ENCODE measurements around the gene TMEM132A.

Gene TMEM132A

GRCh38 chr11:60912223-60912850, 11.9 kb upstream of the TMEM132A start:
- no peak for TF ChIP-seq CTCF (IDR thresholded peaks at IDR 0.05; ENCODE audit: low read depth, low read length, missing control alignments)
- DNase-seq (ENCODE audit: low read depth): no peak
- in situ Hi-C loops (cut with HindIII; ENCODE audit: low sequenced_read_pairs): no loop called here
- H3K4me3 ChIP-seq (ENCODE audit: low read depth, low read length): no peak overlapping the region

GRCh38 chr11:60912851-60913528, 11.3 kb upstream of the TMEM132A start:
- no peak for DNase-seq (ENCODE audit: low read depth)
- no peak for TF ChIP-seq CTCF (IDR thresholded peaks at IDR 0.05; ENCODE audit: low read depth, low read length, missing control alignments)
- in situ Hi-C loops (cut with HindIII; ENCODE audit: low sequenced_read_pairs): no loop called here
- H3K4me3 ChIP-seq (ENCODE audit: low read depth, low read length): peak overlapping the region; percentile 85

GRCh38 chr11:60913793-60914632, 10.2 kb upstream of the TMEM132A start, which contains the start of gene TMEM109:
TMEM109 (plus strand) TSS chr11:60914158; CDS start chr11:60919694, 5,536 bp downstream.
- peak; percentile 80 for DNase-seq (ENCODE audit: low read depth)
- TF ChIP-seq CTCF (IDR thresholded peaks at IDR 0.05; ENCODE audit: low read depth, low read length, missing control alignments): no peak
- in situ Hi-C loops (cut with HindIII; ENCODE audit: low sequenced_read_pairs): no loop called here
- peak within 1 kb of the TSS; percentile 85 for H3K4me3 ChIP-seq (ENCODE audit: low read depth, low read length)

- no peak for TF ChIP-seq CTCF (IDR thresholded peaks at IDR 0.05; ENCODE audit: low read depth, low read length, missing control alignments)
- no peak for DNase-seq (ENCODE audit: low read depth)
- in situ Hi-C loops (cut with HindIII; ENCODE audit: low sequenced_read_pairs): loop anchor here (5.0 kb wide), 1 partner anchor 87 kb away; no protein-coding TSS in a partner anchor
- H3K4me3 ChIP-seq (ENCODE audit: low read depth, low read length): peak overlapping the region; percentile 85
Measured at GRCh38 chr11:60914633-60915247, 9.5 kb upstream of the TMEM132A start.

GRCh38 chr11:60915248-60915914, 8.9 kb upstream of the TMEM132A start:
- H3K4me3 ChIP-seq (ENCODE audit: low read depth, low read length): peak overlapping the region; percentile 85
- peak; percentile 41 for TF ChIP-seq CTCF (IDR thresholded peaks at IDR 0.05; ENCODE audit: low read depth, low read length, missing control alignments)
- DNase-seq (ENCODE audit: low read depth): no peak
- in situ Hi-C loops (cut with HindIII; ENCODE audit: low sequenced_read_pairs): loop anchor here (5.0 kb wide), 1 partner anchor 88 kb away; no protein-coding TSS in a partner anchor
